Measurements from ENCODE around the gene SLC24A3.
"Not testable (repeated sequence)": the region's sequence is repeated elsewhere in the genome, so short reads cannot be mapped to it uniquely, and the experiment has no call there.

Gene SLC24A3

GRCh38 chr20:19653327-19653726 is 440.9 kb downstream of the SLC24A3 start:
- no peak for DNase-seq

GRCh38 chr20:19654921-19655320 is 442.5 kb downstream of the SLC24A3 start:
- no peak for DNase-seq

DNA sequence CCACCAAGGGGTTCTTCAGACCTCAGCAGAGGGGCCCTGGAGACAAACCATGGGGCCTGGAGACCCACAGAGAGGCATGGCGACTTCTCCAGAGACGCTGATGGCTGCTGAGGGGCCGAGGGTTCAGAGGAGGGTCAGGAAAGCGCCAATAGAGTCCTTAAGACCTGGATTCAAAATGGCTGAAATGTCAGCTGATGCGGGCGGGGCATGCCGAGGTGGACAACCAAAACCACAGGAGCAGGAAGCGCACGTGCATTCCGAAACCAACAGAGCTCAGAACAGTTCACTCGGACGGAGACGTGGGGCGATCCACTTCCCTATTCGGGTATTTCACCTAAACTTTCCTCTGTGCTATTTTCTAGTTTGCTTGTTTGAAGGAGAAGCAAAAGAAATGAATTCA is 445.7 kb downstream of the SLC24A3 start:
- DNase-seq = no peak

- no peak for DNase-seq
These were observed 447.0 kb downstream of the SLC24A3 start for GRCh38 chr20:19659448-19659847.

- DNase-seq = no peak
These were observed 448.5 kb downstream of the SLC24A3 start for GRCh38 chr20:19660808-19661378.

- DNase-seq = peak; percentile 3
These were observed 449.5 kb downstream of the SLC24A3 start for GRCh38 chr20:19661717-19662636.

DNA sequence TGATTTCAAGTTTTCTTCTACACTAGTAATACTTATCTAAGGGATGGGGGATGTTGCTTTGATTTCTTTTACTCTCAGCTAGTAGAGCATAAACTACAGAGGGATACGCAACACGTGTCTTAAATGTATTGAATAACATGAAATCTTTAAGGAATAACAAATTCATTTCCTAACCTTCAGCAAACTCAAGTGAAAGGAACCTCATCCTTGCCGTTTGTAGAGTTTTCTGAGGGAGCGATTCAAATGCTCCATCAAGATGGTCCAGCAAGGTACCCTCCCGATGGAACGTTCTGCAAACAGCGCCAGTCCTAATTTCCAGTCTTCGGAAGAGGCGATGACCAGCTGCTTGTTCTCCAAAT is 450.2 kb downstream of the SLC24A3 start:
- no peak for DNase-seq

- DNase-seq = no peak
These were observed 456.0 kb downstream of the SLC24A3 start for GRCh38 chr20:19668418-19668817.

DNA sequence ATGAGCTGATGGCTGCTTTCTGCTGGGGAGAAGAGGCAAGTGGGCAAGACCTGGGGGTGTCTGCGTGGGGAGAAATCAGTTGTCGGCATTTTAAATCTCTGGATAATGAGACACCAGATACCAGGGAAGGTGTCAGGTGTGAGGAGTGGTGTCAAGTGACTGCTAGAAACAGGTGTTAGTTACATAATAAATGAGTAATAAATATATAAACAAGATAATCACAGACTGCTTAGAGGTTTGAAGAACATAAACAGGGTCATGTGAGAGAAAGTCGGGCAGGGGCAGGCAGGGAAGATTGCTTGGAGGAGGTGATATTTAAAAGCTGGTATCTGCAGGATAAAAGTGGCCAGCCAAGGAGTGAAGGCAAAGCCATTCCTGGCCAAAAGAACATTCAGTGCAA is 458.4 kb downstream of the SLC24A3 start:
- no peak for DNase-seq

GRCh38 chr20:19671374-19671773 is 458.9 kb downstream of the SLC24A3 start:
- DNase-seq = no peak

DNA sequence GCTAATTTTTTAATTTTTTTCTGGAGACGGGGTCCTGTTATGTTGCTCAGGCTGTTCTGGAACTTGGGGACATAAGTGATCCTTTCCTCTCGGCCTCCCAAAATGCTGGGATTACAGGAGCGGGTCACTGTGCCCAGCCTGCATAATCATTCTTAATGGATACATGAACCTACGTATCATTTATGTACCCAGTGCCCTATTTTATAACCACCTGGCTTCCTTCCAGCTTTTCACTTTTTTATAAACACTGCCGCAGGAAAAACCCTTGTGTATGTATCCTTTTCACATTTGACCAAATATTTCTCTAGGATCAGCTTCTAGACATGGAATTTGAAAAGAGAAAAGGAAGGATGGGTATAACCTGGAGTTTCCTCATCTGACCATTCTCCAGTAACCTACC is 460.1 kb downstream of the SLC24A3 start:
- no peak for DNase-seq

DNA sequence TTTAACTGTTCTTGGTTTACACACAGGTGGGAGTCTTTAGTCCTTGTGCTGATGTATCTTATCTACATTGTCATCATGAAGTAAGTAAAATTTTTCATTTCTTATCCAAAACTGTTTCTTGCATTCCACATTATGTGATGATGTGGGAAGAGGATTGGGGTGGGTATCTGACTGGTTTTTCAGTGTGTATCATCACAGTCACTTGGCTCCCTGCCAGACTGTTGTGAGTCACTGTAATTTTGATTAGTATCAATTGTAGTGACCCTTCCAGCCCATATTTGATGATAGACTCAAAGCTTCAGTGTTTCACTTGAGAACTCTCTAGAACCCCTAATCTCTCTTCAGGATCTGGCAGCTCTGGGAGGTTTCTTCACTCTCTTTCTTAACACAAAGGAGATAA is 461.1 kb downstream of the SLC24A3 start:
- no peak for DNase-seq

GRCh38 chr20:19676202-19676601 is 463.8 kb downstream of the SLC24A3 start:
- no peak for DNase-seq

- no peak for DNase-seq
These were observed 464.9 kb downstream of the SLC24A3 start for GRCh38 chr20:19677336-19677735.

DNA sequence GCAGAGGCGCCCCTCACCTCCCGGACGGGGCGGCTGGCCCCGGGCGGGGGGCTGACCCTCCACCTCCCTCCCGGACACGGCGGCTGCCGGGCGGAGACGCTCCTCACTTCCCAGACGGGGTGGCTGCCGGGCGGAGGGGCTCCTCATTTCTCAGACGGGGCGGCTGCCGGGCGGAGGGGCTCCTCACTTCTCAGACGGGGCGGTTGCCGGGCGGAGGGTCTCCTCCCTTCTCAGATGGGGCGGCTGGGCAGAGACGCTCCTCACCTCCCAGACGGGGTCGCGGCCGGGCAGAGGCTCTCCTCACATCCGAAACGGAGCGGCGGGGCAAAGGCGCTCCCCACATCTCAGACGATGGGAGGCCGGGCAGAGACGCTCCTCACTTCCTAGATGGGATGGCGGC is 466.1 kb downstream of the SLC24A3 start:
- not testable (repeated sequence) for DNase-seq

DNA sequence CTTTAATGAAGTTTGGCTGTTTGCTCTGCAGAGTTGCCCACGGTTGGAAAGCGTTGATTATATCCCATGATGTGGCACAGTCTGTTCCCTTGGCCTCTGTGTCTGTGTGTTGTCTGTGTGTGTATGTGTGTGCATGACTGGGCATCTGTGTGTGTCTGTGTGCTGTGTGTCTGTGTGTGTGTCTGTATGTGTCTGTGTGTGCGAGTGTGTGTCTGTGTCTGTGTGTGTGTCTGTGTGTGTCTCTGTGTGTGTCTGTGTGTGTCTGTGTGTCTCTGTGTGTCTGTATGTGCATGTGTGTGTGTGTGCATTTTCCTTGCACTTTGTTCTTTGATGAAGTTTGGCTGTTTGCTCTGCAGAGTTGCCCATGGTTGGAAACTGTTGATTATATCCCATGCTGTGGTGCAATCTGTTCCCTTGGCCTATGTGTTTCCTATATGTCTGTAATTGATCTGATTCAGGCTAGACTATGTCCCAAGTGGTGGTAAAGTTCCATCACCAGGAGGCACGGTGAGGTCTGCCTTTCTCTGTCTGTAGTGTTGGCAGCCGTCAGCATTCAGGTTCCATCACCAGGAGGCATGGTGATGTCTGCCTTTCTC is 467.6 kb downstream of the SLC24A3 start:
- no peak for DNase-seq

GRCh38 chr20:19682249-19682648 is 469.8 kb downstream of the SLC24A3 start:
- no peak for DNase-seq

GRCh38 chr20:19683188-19683587 is 470.7 kb downstream of the SLC24A3 start:
- no peak for DNase-seq

GRCh38 chr20:19683822-19684221 is 471.4 kb downstream of the SLC24A3 start:
- no peak for DNase-seq

DNA sequence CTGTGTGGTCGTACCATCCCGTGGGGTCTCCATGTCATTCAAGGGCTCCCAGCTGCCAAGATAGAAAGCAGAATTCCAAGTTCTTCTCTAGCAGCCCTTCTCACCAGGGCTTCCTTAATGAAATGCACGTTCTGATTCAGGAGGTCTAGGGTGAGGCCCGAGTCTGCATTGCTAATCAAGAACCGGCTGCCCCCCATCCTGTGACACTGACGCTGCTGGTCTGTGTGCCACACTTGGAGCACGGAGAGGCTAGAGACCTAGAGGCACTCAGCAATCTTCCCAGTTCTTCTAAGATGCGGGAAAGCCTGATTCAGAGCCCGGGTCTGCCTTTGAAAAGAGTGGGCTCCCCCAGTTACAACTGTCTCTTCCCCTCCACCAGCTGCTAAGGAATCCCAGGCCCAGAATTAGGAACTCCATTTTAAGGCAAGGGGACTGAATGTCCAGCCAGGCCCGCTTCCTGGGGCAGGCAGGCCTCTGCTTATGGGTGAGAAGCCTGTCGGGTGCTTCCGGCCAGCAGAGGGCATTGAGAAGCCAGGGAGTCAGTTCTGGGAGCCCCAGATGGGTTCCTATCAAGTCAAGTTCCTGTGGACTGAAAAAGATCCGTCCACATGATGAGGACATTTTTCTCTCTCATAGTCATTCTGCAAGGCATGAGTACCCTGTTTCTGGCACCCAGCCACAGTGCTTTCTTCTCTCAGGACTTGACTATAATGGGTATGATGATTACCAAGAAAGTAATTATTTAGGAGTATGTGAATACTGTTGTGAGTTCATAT is 475.8 kb downstream of the SLC24A3 start:
- DNase-seq = no peak

- DNase-seq = no peak
These were observed 478.0 kb downstream of the SLC24A3 start for GRCh38 chr20:19690462-19690861.

DNA sequence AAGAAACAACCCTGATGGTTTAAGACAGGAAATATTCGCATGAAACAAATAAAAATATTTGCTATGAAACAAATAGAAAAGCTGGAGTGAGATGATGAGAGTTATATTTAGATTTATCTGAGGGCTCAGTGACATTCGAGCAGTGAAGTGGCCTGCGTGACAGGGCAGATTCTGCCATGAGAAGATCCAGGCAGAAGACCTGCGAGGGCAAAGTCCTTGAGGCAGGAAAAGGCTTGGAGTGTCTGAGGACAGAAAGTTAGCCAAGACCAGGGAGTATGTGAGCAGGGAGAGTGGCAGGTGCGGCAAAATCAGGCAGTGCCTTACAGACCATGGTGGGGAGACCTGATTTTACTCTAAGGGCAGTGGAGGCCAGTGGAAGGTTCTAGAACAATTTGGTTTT is 478.7 kb downstream of the SLC24A3 start:
- DNase-seq = no peak

GRCh38 chr20:19692100-19692499 is 479.7 kb downstream of the SLC24A3 start:
- no peak for DNase-seq

Data from NCI-H1048 (cell line).